Activated T-cell treated with anti-CD3 and anti-CD28 coated beads, Interleukin-2, amount 50 U/mL, for 72 hours (primary cell): ENCODE data around the gene MLLT1. TPM values are rescaled to one million over a fixed set of nuclear protein-coding genes. Genes with fewer than 3 reads are reported as not detected.
A peak's percentile ranks its signal among the peaks of the same experiment; 100 is the strongest.

Source experiments
- ATAC-seq, 2 donors: fragments of 150-1000 bp; cut with Tn5 transposase; replicated peaks in 1 of 2; 2 replicates each; pipeline ENCODE4 v1.10.0; 2021; ENCODE audit warnings: moderate library complexity in 2 of 2, mild to moderate bottlenecking in 1 of 2
- DNase-seq, 2 donors: peaks; one replicate each; pipeline ENCODE4 v3.0.0; 2021 to 2022; ENCODE audit warnings: mixed read lengths in 1 of 2
- H3K27ac Mint-ChIP-seq: one replicate; pipeline ENCODE4 v1.8.0; 2022; ENCODE audit warnings: mild to moderate bottlenecking, moderate library complexity, mixed read lengths
- H3K27me3 Mint-ChIP-seq: one replicate; pipeline ENCODE4 v1.8.0; 2022; ENCODE audit warnings: low read depth, mixed read lengths
- H3K36me3 Mint-ChIP-seq, 2 donors: one replicate each; pipeline ENCODE4 v1.8.0; 2022; ENCODE audit warnings: mixed read lengths in 2 of 2, mild to moderate bottlenecking in 1 of 2; ENCODE audit not compliant: insufficient read depth in 2 of 2
- H3K4me1 Mint-ChIP-seq: one replicate; pipeline ENCODE4 v1.8.0; 2022; ENCODE audit warnings: low read depth, mixed read lengths
- H3K4me3 Mint-ChIP-seq, 2 donors: one replicate each; pipeline ENCODE4 v1.8.0; 2022; ENCODE audit warnings: mild to moderate bottlenecking in 2 of 2, mixed read lengths in 2 of 2, moderate library complexity in 2 of 2
- H3K9me3 Mint-ChIP-seq, 2 donors: one replicate each; pipeline ENCODE4 v1.8.0; 2022; ENCODE audit warnings: mixed read lengths in 2 of 2
- total RNA-seq, 2 donors: library from RNA; stranded (reverse); gene quantifications; one replicate each; pipeline ENCODE4 v1.2.3, GENCODE V29; 2022

MLLT1 gene
- total RNA-seq, 2 donors from 2014 or later: 39.9 to 44.5 TPM

GRCh38 chr19:6272411-6272791, 7.4 kb downstream of the MLLT1 start:
- Mint-ChIP-seq H3K4me1 (peaks cover 41% of the 10 kb centered on the region), H3K27ac (no peak overlapping the region), H3K36me3 (peaks cover 3 to 7% of the 10 kb centered on the region in 2 donors)

GRCh38 chr19:6271721-6272410, 7.9 kb downstream of the MLLT1 start:
- Mint-ChIP-seq H3K9me3 (no peaks in the 10 kb centered on the region), H3K27me3 (no peaks in the 10 kb centered on the region), H3K36me3 (peaks cover 3 to 7% of the 10 kb centered on the region in 2 donors), H3K27ac (no peak overlapping the region), H3K4me1 (peaks cover 35% of the 10 kb centered on the region), H3K4me3 (no peak overlapping the region)
- ATAC-seq (no peak), DNase-seq (no peak)

More at GRCh38 chr19:6272411-6272791, 7.4 kb downstream of the MLLT1 start:
- H3K27me3 Mint-ChIP-seq: no peaks in the 10 kb centered on the region
- ATAC-seq (no peak), DNase-seq (no peak)
- no peaks in the 10 kb centered on the region for H3K9me3 Mint-ChIP-seq
- H3K4me3 Mint-ChIP-seq: no peak overlapping the region

GRCh38 chr19:6271251-6271650, 8.5 kb downstream of the MLLT1 start:
- no peak for ATAC-seq
- Mint-ChIP-seq H3K27me3 (no peaks in the 10 kb centered on the region), H3K36me3 (peaks cover 3 to 9% of the 10 kb centered on the region in 2 donors), H3K4me1 (peaks cover 29% of the 10 kb centered on the region), H3K27ac (no peak overlapping the region), H3K4me3 (no peak overlapping the region), H3K9me3 (no peaks in the 10 kb centered on the region)
- no peak for DNase-seq

- DNase-seq (no peak), ATAC-seq (no peak)
- Mint-ChIP-seq H3K4me3 (no peak overlapping the region), H3K4me1 (peaks cover 25% of the 10 kb centered on the region), H3K27ac (no peak overlapping the region), H3K9me3 (no peaks in the 10 kb centered on the region), H3K27me3 (no peaks in the 10 kb centered on the region), H3K36me3 (peaks cover 3 to 9% of the 10 kb centered on the region in 2 donors)
Observed at GRCh38 chr19:6270822-6271221, 9.0 kb downstream of the MLLT1 start.

- no peaks in the 10 kb centered on the region for H3K27me3 Mint-ChIP-seq
- no peak for ATAC-seq
- DNase-seq: no peak
- H3K36me3 Mint-ChIP-seq: peaks cover 3 to 10% of the 10 kb centered on the region in 2 donors
- H3K4me1 Mint-ChIP-seq: peaks cover 19% of the 10 kb centered on the region
- no peak overlapping the region for H3K4me3 Mint-ChIP-seq
- H3K27ac Mint-ChIP-seq: no peak overlapping the region
- H3K9me3 Mint-ChIP-seq: no peaks in the 10 kb centered on the region
Observed at GRCh38 chr19:6270076-6270745, 9.6 kb downstream of the MLLT1 start.

- H3K27ac Mint-ChIP-seq: peak overlapping the region; percentile 45
- no peak overlapping the region for H3K4me3 Mint-ChIP-seq
- DNase-seq (no peak), ATAC-seq (no peak)
- no peaks in the 10 kb centered on the region for H3K9me3 Mint-ChIP-seq
- H3K27me3 Mint-ChIP-seq: no peaks in the 10 kb centered on the region
- H3K36me3 Mint-ChIP-seq: peaks cover 3 to 13% of the 10 kb centered on the region in 2 donors
- H3K4me1 Mint-ChIP-seq: peaks cover 10% of the 10 kb centered on the region
Observed at GRCh38 chr19:6269101-6269886, 10.5 kb downstream of the MLLT1 start.

- no peak for ATAC-seq
Observed at GRCh38 chr19:6268382-6268771, 11.4 kb downstream of the MLLT1 start.

GRCh38 chr19:6267552-6268381, 12.0 kb downstream of the MLLT1 start:
- Mint-ChIP-seq H3K27ac (peak overlapping the region; percentile 74), H3K4me3 (no peak overlapping the region), H3K9me3 (no peaks in the 10 kb centered on the region), H3K36me3 (peaks cover 3 to 17% of the 10 kb centered on the region in 2 donors), H3K27me3 (no peaks in the 10 kb centered on the region), H3K4me1 (peaks cover 10% of the 10 kb centered on the region)
- ATAC-seq (no peak), DNase-seq (no peak)

More at GRCh38 chr19:6268382-6268771, 11.4 kb downstream of the MLLT1 start:
- peaks cover 10% of the 10 kb centered on the region for H3K4me1 Mint-ChIP-seq
- no peaks in the 10 kb centered on the region for H3K9me3 Mint-ChIP-seq
- H3K27ac Mint-ChIP-seq: peak overlapping the region; percentile 74
- no peak for DNase-seq
- H3K36me3 Mint-ChIP-seq: peaks cover 3 to 15% of the 10 kb centered on the region in 2 donors
- no peak overlapping the region for H3K4me3 Mint-ChIP-seq
- H3K27me3 Mint-ChIP-seq: no peaks in the 10 kb centered on the region

GRCh38 chr19:6264803-6265202, 15.0 kb downstream of the MLLT1 start:
- no peak overlapping the region for H3K27ac Mint-ChIP-seq

GRCh38 chr19:6263735-6264444, 15.9 kb downstream of the MLLT1 start:
- H3K27me3 Mint-ChIP-seq: no peaks in the 10 kb centered on the region
- ATAC-seq (no peak), DNase-seq (no peak)
- no peak overlapping the region for H3K4me3 Mint-ChIP-seq
- peaks cover 0 to 16% of the 10 kb centered on the region in 2 donors for H3K36me3 Mint-ChIP-seq
- peaks cover 5% of the 10 kb centered on the region for H3K4me1 Mint-ChIP-seq
- H3K9me3 Mint-ChIP-seq: no peaks in the 10 kb centered on the region
- H3K27ac Mint-ChIP-seq: no peak overlapping the region

More at GRCh38 chr19:6264803-6265202, 15.0 kb downstream of the MLLT1 start:
- no peak for ATAC-seq
- Mint-ChIP-seq H3K27me3 (no peaks in the 10 kb centered on the region), H3K4me1 (peaks cover 5% of the 10 kb centered on the region), H3K4me3 (no peak overlapping the region), H3K9me3 (no peaks in the 10 kb centered on the region), H3K36me3 (peaks cover 0 to 15% of the 10 kb centered on the region in 2 donors)
- no peak for DNase-seq

GRCh38 chr19:6263306-6263705, 16.5 kb downstream of the MLLT1 start:
- Mint-ChIP-seq H3K27ac (no peak overlapping the region), H3K27me3 (no peaks in the 10 kb centered on the region), H3K9me3 (no peaks in the 10 kb centered on the region), H3K4me3 (no peak overlapping the region), H3K4me1 (peaks cover 5% of the 10 kb centered on the region), H3K36me3 (peaks cover 0 to 16% of the 10 kb centered on the region in 2 donors)
- ATAC-seq (no peak), DNase-seq (no peak)

- peaks cover 5% of the 10 kb centered on the region for H3K4me1 Mint-ChIP-seq
- H3K27me3 Mint-ChIP-seq: no peaks in the 10 kb centered on the region
- no peak for DNase-seq
- H3K27ac Mint-ChIP-seq: no peak overlapping the region
- H3K4me3 Mint-ChIP-seq: no peak overlapping the region
- no peak for ATAC-seq
- no peaks in the 10 kb centered on the region for H3K9me3 Mint-ChIP-seq
- H3K36me3 Mint-ChIP-seq: peaks cover 0 to 14% of the 10 kb centered on the region in 2 donors
Observed at GRCh38 chr19:6262519-6262918, 17.3 kb downstream of the MLLT1 start.
